Stromal cell of bone marrow (primary cell): ENCODE measurements around the gene PAGE1.
"Not testable (repeated sequence)": the region's sequence is repeated elsewhere in the genome, so short reads cannot be mapped to it uniquely, and the experiment has no call there.

Source experiments
- DNase-seq: peaks from one replicate; pipeline ENCODE4 v3.0.0-alpha.2; 2012; ENCODE audit warnings: low read depth

Gene PAGE1, protein sequence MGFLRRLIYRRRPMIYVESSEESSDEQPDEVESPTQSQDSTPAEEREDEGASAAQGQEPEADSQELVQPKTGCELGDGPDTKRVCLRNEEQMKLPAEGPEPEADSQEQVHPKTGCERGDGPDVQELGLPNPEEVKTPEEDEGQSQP

DNA sequence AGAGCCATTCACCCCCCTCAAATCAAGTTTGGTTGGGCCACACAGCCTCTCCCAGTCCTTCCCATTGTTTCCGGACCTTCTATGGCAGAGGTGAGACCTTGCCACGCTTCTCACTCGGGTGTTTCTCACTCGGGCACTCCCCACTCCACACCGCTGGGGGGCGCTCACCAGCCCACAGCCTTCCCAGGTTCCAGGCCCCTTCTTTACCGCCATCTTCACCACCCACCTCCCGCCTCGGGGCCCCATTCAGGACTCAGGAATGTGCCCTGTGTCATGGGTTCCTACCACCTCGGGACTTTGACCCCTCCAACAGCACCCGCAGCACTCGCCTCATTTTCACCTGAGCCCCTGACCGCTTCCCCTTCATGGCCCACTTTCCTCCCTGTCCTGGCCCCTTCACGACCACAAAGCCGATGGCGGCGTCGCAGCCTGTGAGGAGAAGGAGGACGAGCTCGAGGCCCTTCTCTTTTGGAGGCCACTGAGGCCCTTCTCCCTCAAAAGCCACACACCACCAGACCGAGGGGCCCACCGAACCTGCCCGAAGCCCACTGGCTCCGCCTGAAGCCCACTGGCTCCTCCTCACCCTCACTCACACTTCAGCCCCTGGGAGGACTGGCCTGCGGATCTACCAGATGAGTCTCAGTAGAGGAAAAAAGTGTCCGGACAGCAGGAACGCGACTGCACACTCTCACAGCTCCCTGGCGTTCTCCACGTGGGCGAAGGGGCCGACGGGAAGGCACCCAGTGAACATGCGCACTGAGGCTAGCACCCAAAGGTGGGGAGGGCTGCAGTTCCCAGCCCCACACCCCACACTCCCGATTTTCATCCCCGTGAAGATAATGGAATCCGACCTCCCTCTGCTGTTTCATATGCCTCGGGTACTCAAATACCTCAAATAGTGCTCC lies at the start of gene PAGE1:
TSS of gene PAGE1 (minus strand) at position 709 of the 905 bp plus-strand sequence. CDS start 1,214 bp downstream, outside the sequence.
- DNase-seq = no peak

DNA sequence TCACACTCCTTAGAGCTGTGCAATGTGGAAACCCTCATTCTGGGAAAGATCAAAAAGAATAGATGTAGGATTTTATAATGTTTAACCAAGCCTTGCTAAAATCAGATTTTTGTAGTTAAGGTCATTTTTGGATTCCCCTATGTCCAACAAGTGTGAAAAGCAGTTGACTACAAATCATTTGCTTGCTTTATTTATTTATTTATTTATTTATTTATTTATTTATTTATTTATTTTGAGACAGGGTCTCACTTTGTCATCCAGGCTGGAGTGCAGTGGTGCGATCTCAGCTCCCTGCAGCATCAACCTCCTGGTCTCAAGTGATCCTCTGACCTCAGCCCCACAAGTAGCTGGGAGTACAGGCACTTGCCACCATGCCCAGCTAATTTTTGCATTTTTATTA lies 45.7 kb upstream of the PAGE1 start:
- not testable (repeated sequence) for DNase-seq

DNA sequence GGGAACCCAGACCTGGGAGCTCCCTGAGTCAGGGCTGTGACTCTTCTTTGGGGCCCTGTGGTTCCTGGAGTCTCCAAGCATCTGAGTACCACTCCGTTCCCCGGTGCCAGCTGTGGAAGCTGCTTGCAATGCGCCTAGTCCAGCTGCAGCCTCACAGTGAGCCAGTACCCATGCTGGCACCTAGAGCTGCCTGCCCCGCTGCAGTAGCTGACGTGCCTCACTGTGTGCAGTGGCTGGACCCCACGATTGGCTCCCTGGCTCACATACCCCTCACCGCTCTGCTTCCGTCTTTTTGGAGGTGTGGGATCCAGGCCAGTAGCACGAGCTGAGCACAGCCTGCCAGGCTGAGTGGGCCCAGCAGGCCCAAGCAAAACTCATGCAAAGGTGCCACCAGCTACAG lies 32.1 kb upstream of the PAGE1 start:
- DNase-seq = no peak

DNA sequence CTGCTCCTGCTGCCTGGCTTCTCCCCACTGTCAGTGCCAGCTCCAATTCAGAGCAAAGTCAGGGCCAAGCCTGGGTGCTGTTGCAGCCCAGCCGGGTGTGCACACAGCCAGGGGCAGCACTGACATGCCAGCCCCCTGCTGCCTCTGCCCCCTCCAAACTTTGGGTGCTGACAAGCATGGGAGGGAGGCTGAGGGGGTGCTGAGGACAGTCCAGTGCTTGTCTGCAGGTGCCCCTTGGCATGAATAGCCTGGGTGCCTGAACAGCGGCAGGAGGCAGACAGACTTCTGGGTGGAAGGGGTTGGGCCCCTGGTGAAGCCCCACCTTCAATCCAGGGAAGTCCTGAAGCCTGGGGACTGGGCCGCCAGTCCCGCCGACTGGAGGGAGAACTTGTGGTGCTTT lies 31.2 kb upstream of the PAGE1 start:
- no peak for DNase-seq

DNA sequence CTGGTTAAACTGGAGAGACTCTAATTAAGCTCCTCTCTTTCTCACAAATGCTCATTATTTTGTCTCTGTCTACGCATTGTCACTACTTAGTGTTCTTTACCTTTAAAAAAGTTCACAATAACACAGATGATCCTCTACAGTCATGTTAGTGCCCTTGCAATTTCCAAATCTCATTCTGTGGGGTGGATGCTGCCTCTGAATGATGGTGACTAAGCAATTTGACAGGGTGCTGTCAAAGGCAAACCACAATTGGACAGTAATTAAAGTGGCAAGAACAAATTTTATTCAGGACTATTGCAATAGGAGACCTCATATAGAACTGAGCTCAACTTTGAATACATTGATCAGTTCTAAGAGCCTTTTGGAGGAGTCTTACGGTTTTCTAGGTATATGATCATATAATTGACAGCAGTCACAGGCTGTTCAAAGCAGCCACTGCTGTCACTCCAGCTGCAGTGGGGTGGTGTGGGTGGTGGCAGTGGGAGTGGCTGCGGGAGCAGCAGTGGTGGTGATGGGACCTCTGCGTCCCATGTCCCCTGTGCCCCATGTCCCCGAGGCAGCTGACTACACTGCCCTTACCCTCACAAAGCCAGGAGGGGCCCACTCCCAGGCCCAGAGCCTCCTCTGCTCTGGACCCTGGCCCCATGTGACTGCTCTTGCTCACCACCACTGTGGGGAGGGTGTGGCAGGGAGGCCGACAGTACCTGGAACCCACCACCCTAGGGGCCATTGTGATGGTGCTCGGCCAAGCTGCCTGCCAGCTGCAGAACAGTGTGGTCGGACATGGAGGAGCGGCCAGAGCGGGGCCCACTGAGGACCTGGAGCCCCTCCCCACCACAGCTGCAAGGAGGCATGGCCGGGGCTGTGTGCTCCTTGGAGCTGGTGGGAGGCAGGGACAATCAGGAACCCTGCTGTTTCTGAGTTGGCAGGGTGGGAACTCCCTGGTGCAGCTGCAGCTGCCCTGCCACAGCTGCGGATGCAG lies 30.4 kb upstream of the PAGE1 start:
- no peak for DNase-seq

DNA sequence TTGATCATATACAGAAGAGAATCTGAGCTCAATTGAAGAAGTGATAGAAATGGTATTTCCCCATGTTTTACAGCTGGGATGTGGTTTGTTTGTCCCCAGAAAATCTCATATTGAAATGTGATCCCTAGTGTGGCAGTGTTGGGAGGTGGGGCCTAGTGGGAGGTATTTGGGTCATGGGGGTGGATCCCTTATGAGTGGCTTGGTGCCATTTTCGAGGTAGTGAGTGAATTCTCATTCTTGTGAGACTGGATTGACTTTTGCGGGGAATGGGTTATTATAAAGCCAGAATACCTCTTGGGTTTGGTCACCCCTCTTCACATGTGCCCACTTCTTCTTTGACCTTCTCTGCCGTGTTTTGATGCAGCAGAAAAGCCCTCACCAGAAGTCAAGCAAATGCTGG lies 29.6 kb upstream of the PAGE1 start:
- no peak for DNase-seq

DNA sequence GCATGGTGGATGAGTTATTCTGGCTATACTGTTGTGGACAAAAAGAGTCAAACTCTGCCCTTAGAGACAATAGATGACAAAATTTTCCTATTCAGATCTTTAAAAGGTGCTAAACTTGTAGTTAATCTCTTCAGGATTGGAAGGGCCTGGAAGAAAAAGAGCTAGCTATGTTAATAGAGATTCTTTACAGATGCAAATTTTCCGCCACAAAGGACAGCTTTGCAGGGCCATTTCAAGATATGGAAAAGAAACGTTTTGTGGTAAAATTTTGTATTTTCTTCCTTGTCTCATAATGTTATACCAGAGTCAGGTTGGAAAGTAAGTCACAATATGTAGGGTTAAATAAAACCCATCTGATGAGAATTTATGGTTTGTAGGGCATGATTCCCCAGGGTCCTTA lies 24.3 kb upstream of the PAGE1 start:
- not testable (repeated sequence) for DNase-seq

DNA sequence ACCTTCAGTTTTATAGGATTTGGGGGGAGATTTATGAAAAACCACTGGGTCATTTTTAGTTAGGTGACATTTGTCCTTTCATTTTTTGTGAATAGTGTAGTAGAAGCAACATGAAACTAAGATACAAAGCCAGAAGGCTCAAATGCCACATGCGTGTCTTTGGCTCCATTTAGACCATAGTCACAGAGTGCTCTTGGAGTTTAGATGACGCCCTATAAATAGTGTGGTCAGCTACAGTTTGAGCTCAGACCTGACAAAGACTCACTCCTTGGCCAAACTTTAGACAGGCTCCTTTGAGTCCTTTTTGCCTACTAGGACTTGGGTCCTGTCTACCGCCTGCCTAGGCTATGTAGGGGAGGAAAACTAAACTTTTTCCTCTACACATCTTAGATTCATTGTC lies 16.8 kb upstream of the PAGE1 start:
- no peak for DNase-seq

DNA sequence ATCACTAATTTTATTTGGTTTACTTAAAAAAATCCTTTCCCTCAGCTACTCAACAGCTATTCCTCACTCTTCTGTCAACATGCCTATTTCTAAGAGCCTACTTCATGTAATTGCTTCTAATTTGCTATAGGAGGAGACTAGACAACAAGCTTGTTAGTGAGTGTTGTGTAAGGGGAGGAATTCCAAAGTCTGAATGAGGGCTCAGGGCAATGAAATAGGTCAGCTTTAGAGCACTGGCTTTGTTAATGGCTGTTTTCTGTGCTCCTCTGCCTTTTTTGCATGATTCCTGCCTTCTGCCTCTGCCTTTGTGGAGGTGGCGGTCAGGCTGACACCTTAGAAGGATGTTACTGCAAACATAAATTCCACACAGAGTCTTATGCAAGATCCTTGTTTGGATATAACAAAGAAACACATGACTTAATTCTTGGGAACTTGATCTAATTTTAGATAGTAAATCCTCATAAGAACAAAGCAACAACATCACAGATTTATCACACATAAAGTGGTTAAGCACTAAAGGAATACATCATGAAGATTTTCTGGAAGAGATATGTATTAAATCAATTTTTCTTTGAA lies 15.0 kb upstream of the PAGE1 start:
- DNase-seq = no peak

DNA sequence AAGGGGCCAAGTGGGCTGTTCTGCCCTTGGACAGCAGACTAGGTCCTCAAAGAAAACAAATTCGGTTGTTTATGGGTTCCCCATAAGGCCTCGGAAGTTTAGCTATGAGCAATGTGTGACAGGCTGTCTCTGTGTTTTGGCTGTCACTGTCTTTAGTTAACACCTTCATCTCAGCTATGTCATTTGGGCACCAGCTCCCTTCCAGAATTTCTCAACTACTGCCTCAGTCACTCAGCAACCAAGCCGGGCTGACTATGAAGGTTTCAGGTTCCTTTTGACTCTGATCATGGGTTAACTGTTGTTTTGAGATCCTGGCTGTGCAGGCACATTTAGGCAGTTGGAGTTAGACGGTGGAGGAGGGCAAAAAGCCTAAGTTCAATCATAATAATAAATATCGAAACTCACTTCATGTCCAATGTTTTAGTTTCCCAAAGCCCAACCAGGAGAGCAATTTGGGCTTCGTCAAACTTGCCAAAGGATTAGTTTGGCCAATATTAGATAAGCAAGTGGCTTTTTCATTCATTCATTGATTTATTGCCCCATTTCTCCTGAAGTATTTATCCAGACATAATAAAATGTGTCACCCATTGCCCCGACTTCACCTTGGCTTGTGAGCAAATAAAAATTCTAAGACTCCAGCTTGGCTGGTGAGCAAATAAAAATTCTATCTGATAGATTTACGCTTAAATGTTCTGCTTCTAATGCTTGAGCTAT lies 9.1 kb upstream of the PAGE1 start:
- no peak for DNase-seq

DNA sequence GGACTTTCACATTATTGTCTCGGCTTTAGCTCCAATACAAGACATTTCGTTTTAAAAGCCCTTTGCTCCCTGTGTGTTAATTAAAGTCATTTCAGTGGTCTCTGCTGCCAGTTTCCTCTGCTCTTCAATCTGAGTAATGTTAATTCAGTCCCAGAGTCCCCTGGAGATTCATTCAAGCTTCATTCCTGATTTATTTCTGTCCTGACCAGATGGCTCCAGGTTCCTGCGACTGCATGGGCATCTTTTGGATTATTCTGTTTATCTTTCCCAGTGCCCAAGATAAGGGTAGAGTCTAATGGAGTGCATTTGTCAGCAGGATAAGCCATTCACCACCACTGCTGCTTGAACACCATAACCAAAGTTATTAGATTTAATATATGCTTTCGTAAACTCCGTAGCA lies 6.1 kb upstream of the PAGE1 start:
- DNase-seq = no peak

DNA sequence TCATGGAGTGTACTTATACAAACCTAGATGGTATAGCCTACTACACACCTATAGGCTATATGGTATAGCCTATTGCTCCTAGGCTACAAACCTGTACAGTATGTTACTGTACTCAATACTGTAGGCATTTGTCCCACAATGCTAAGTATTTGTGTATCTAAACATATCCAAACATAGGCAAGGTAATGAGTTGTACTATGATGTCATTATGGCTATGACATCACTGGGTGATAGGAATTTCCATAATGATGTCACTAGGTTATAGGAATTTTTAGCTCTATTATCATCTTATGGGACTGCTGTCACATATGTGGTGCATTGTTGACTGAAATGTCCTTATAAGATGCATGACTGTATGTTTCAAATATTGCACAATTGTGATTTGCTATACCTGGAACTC lies 5.5 kb upstream of the PAGE1 start:
- DNase-seq = no peak

DNA sequence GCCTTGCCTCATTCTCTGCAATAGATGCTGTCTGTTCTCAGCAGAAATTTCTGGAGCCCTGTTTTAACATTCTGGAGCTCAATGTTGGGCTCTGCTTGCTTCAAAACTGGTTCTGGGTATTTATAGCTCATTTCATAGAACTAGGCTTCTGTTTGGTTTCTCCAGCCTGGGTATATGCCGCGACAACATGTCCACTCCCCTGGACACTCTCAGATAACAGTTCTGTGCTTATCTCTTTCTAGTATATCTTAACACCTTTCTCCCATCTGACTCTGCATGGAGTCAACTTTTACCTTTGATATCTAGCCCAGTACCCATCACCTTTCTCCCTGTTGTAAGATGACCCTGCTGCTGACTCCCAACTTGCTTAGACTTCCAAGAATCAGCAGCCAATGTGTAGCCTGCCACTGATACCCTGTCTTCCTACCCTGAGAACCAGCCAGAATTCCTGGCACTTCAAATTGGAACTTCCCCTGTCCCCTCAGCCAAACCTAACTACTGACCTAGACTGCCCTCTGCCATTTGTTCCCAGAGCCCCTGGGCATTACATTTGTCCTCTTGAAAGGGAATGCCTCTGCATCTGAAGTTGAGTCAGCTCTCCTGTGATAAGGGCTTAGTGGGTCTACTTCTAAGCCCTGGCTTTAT lies 20.6 kb downstream of the PAGE1 start:
- DNase-seq = no peak

DNA sequence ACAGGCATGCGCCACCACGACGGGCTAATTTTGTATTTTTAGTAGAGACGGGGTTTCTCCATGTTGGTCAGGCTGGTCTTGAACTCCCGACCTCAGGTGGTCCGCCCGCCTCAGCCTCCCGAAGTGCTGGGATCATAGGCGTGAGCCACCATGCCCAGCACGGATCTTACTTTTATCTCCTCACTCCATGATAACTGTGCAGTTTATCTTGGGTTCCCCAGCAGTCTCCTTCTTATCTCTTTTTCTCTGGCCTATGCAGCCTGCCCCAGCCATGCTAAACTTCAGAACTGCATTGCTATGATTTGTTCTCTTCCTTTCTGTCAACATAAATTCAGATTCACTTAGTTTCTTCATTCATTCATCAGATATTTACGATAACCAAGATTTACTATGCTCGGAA lies 22.4 kb downstream of the PAGE1 start:
- no peak for DNase-seq

DNA sequence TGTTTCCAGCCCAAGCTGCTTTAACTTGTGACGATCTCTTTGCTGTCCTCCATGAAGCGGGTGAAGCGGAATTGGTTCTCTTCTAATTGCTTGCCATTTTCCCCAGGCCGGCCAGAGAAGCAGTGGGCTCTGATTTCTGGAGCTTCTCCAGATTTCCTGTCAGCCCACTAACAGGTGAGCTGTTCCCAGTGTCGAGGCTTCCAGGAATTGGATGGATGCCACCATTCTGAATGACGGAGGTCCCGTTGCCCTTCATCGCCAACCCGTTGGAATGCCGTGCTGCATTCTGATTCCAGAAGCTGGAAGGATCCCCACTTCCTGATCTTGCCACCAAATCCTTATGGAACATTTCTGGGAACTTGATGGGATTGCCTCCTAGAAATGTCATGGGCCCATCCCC lies 31.0 kb downstream of the PAGE1 start:
- DNase-seq = no peak

DNA sequence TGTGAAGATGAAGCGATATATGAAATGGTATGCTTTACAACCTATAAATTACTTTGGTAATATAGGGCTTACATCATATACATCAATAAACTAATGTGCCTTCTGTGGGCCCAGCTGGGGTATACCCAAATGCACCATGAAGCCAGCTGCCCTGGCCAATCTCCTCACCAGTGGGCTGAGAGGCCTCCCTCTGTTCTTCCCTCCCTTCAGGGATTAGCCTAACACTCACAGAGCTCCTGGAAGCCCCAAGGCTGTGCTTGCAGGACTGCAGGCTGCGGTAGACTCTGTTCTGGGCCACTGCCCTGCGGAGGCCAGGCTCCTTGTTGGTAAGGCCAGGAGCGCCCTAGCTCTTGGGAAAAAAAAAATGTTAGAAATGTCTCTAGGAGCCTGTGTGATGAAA lies 33.9 kb downstream of the PAGE1 start:
- no peak for DNase-seq

DNA sequence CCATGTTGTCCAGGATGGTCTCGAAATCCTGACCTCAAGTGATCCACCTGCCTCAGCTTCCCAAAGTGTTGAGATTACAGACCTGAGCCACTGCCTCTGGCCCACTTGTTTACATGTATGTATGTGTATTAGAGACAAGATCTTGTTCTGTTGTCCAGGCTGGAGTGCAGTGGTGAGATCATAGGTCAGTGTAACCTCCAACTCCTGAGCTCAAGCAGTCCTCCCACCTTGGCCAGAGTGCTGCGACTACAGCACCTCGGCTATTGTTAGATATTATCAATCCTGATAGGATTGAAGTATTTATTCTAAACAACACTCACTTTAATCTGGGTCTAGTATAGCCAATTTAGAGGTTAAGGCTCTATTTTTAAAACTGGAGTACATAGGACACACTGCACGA lies 36.0 kb downstream of the PAGE1 start:
- DNase-seq = no peak

DNA sequence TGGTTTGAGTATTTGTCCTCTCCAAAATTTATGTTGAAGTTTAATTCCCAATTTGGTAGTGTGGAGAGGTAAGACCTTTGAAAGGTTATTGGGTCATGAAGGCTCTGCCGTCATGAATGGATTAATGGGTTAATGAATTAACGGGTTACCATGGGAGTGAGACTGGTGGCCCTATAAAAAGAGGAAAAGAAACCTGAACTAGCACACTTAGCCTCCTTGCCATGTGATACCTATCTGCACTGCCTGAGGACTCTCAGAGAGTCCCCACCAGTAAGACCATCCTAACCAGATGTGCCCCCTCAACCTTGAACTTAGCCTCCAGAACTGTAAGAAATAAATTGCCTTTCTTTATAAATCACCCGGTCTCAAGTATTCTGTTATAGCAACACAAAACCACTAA lies 39.3 kb downstream of the PAGE1 start:
- no peak for DNase-seq

DNA sequence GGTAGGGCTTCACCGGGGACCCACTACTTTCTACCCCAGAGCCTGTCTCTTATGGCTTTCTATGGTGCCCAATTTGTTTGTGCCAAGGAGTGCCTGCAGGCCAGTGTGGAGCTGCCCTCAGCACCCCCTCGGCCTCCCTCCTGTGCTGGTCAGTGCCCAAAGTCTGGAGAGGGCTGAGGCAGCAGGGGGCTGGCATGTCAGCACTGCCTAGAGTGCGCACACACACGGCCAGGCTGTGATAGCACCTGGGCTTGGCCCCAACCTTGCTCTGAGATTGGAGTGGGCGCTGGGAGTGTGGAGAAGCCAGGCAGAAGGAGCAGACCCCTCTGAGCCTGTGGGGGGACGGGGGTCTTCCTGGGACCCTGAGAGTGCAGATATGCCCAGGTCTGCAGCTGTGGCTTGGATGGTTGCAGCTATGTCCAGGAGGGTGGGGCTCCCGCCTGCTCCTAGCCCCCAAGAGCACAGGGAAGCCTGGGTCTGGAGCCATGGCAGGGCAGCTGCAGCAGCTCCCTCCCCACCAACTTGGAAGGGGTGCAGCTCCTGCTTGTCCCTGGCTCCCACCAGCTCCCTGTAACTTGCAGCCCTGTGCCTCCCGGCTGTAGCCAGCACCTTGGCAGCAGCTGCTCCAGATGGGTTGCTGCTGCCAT lies 50.7 kb downstream of the PAGE1 start:
- DNase-seq = no peak
